HL-60/S4 treated with phorbol 12-myristate 13-acetate at 8.2 ng/mL for 4 days and 3 days (cell line): ENCODE results near the gene DUSP10.

Experiments
- in situ Hi-C: fragments of 300-500 bp; cut with MboI; formaldehyde crosslinking; loops from 2 replicates; pipeline ENCODE4 v1.15.0; 2022; ENCODE audit warnings: low sequenced_read_pairs

DUSP10 gene

DNA sequence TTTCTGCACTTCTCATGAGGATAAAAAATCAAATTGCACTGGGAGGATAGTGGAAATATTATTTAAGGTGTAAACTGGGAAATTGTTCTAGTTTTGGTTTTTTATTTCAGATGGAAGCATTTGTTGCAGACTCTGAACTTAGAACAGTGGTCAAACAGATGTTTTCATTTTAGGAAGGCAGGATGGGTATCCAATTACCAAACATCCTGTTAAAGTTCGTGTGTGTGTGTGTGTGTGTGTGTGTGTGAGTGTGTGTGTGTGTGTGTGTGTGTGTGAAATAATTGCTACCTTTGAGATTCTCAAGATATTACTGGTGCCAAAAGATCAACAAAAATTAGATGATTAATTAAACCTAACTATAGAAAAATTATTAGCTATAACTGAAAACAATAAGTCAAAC lies 24.3 kb upstream of the DUSP10 start:
- in situ Hi-C loops: no loop called here

DNA sequence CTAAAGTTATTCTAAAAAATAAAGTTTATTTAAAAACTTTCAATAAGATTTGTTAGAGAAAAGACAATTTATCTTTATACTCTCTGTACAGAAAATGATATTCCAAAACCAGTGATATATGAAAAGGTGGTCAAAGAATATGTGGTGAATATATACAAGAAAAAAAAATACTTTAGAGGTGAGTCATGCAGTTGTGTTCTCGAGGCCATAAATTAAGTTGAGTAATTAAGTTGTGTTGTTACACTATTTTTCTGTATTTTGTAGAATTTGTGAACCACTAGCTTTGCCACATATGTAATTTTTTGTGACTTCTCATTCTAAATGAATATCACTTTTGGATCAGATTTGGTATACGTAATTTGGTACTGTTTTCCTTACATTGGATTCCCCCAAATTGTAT lies 23.6 kb upstream of the DUSP10 start:
- in situ Hi-C loops: no loop called here

DNA sequence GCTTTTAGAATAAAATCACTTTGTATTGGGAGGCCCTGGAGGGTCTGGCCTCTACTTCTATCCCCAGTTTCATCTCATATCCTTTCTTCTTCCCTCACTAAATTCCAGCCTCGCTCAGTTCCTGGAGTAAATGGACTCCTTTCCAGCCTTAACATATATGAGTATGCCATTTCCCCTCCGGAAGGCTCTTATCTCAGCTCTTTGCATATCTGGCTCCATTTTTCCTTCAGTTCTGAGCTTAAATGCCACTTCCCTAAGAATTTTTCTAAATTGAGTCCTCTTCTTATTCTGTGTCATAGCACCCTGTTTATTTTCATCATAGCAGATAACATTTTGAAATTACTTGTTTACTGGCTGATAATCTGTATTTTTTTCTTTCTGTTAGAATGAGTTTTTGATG lies 20.2 kb upstream of the DUSP10 start:
- in situ Hi-C loops: no loop called here

DNA sequence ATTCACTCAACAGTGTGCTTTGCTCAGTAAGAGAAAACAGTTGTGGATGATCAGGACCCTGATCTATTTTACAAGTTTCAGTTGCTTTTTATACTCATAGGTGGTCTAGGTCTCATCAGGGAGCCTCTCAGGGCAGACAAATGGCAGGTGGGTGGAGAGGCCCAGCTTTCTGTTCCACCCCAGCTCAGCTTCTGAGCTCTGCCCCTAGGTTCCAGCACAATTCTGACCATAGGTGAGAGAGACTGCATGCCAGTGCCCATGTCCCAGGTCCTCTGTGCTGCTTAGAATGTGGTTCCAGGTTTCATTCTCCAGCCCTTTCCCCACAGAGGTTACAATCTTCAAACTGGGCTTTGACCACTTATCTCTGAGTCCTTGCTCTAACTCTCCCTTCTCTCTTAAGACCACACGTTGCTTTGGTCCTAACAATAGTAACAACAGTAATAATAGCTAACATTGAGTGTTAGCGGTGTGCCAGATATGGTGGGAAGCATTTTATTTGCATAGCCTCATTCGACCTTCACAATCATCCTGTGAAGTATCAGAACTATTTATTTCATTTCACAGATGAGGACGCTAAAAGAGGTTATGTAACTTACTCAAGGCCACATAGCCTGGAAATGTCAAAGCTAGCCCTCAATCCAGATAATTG lies 19.6 kb upstream of the DUSP10 start:
- in situ Hi-C loops: no loop called here

DNA sequence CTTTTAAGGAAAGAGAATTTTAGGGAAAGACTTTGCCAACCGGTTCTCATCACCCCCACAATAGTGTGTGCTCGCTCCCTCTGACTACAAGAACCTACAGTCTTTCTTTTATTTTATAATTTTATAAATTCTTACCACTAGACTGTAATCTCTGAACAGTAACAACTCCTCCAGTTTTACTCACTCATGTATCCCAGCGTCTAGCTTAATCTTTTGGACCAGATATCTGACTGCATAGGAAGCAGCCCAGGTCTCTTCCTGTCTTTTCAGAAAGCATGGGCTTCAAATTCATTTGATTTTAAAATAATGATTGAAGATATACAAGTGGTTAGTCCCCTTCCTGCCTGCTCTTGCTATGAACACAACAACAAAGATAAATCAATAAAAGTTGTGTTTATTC lies 19.0 kb upstream of the DUSP10 start:
- in situ Hi-C loops: no loop called here

DNA sequence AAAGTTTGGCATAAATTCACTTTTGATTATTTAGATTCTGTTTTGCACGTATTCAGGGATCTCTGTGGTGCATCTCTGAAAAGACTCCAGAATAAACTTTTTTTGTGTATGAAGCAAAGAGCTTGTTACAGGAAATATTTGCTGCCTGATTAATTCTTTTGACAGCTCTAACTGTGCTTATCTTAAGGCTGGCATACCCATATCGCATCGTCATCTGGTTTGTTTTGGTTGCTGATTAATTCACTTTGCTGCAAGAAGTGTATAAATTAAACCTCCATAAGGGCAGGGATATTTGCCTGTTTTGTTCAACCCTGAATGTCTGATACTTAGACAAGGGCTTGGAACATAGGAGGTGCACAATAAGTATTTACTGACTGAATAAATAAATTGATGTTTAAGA lies 17.5 kb upstream of the DUSP10 start:
- in situ Hi-C loops: no loop called here

DNA sequence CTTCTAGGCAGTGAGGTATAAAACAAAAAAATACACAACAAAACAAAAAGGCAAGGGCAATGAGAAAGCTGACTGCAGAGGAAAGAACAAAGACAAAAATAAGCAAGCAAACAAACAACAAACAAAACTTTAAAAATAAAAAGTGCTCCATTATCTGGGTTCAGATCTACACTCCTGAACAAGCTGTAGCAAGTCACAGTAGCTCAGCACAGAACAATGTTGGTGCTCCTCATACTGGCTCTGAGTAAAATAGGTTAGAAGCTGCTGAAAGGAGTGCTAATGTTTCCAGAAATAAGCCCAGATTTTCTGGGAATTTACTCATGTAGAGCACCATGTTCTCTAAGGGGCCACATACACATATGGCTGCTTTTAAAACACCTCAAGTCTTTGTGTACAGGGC lies 16.6 kb upstream of the DUSP10 start:
- in situ Hi-C loops: no loop called here

DNA sequence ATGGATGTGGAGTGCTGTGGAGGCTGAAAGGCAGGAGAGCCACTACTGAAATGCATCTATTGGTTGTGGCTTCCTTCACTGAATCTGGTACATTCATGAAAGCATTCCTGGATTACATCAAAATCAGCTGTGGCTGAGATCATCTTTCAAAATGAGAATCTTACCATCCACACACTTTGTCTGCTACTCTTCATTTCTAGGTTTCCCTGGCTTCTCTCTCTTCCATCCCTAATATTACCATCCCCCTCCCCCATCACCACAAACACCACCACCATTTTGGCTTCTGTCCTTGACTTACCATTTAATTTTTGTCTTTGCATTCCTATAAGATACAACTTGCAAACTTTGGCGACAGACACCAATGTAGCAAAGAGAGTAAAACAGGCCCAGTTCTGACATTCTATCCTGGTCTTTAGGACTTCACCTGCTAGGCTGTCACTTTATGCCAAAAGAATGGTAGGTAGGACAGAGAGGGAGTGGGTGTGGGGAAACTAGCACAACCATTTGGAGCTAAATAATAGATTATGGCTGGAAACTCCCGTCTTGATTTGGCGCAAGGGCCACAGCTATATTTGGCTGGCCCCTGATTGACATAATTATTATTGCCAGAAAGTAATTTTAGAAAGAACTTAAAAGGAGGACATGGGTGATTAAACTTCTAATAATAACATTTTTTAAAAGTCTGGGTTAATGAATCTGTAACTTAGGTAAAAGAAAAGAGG lies 15.1 kb upstream of the DUSP10 start:
- in situ Hi-C loops: no loop called here

DNA sequence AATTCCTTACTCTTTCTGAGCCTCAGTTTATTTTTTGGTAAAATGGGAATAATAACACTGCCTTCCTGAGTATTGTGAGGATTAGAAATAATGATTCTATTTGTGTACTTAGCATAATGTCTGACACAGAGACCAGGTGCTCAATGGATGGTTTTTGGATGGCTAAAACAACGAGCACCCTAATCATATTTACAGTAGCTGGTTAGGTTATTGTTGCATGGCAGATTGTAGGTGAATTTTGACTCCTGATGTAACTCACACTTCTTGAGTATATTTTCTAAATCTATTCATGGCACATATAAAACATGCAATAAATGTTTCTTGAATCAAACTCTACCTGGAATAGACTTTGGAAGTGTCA lies 11.9 kb upstream of the DUSP10 start:
- in situ Hi-C loops: no loop called here

DNA sequence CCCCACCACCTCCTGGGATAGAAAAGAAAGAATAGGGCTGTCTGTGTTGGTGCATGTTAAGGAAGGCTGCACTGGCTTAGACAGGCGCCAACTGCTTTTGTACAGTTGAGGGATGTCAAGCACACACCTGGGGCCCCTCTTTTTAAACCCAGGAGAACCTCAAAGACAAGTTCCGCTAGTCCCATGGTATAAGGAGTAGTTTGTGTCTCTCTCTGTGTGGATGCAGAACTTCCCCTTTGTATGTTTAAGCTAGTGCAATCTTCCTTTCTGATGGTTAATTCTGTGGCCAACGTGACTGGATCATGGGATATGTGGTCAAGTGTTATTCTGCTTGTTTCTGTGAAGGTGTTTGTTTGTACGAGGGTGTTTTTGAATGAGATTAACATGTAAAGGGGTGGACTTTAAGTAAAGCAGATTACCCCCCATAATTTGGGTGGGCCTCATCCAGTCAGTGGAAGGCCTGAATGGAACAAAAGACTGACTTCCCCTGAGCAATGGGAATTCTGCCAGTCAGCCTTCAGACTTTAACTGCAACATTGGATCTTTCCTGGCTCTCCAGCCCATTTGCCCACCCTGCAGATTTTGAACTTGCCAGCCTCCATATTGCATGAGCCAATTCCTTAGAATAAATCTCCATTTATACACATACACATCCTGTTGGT lies 9.5 kb upstream of the DUSP10 start:
- in situ Hi-C loops: no loop called here

DNA sequence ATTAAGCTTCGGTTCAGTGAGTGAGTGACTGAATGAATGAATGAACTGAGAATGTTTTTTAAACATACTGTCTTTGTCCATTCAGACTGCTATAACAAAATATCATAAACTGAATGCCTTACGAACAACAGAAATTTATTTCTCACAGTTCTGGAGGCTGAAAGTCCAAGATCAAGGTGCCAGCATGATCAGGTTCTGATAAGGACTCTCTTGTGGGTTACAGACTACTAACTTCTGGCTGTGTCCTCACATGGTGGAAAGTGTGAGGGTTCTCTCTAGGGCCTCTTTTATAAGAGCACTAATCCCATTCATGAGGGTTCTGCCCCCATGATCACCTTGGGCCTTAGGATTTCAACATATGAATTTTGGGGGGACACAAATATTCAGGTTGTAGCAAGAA lies 7.1 kb upstream of the DUSP10 start:
- in situ Hi-C loops: no loop called here

DNA sequence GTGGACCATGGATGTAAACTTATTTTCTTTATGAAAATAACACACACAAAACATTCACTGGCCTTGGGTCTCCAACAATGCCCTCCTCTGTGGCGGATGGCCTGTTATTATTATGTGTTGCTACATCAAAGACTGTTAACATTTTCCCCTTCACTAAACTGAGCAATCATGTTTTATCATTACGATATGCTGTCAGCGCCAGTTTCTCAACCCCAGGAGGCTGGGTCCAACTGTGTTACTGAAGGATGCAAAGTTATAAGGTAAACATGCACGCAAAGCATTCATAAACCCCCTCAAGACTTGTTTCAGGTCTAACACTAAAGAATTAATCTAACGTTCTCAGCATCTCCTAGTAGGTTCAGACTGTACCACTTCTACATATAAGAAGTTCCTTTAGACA lies 6.0 kb upstream of the DUSP10 start:
- in situ Hi-C loops: no loop called here

DNA sequence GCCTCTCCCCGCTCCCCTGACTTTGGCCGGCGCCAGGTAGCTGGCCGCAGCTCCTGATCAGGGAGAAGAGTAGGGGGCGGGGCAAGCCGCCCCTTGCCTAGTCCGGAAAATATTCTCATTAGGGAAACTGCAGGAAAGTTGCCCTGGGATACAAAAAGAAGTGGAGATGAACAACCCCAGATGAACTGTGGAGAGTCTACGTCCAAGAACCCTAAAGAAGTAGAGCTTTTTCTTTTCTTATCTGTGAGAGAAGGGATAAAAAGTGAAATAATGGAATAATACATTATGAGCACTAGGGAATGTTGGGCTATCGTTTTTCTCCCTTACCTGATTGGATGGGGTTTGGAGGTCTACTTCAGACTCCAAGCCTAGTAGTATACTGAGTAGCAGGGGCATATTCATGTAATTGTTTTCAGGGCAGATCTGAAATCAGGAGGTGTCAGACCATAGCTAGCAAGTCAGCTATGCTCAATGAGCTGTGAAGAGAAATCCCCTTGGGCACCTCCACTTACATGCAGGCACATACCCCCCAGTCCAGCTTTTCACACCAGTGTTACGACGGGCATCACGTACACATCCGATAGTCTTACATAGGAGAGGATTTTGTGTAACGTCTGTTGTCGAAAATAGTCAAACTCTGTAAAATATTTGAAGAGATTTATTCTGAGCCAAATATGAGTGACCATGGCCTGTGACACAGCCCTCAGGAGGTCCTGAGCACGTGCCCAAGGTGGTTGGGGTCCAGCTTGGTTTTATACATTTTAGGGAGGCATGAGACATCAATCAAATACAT lies 1.7 kb upstream of the DUSP10 start:
- in situ Hi-C loops: no loop called here

DNA sequence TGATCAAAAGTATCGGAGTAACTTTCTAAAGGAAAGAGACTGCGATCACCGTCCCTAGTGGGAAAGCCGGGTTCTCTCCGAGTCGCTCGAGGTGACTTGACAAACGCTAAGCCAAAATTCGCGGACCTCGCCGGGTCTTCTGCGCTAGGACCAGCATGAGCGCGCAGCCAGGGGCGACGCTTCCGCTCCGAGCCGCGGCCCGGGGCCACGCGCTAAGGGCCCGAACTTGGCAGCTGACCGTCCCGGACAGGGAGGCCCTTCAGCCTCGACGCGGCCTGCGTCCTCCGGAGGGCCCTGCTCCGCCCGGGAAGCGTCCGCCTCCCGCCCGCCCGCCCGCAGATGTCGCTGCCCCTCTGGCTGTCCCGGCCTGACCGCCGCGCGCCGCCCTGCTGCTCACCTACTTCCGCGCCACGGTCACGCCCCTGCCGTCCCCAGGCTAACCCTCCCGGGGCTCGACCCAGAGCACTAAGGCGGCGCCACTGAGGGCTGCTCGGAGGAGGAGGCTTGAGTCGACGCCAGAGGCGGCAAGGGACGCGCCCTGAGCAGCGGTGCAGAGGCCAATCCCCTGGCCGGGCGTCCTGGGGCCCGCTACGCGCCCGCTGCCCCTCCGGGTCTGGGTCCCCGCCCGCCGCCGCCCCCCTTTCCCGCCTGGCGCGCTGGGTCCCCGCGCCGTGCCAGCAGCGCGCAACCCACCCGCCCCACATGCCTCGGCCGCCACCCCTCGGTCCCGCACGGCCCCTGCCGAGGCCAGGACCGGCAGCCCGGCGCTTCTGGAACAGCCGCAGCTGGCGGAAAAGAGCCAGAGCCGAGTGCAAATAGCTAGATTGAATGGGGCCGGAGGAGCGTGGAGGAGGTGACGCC lies 896 bp upstream of the DUSP10 start:
- in situ Hi-C loops: no loop called here

DNA sequence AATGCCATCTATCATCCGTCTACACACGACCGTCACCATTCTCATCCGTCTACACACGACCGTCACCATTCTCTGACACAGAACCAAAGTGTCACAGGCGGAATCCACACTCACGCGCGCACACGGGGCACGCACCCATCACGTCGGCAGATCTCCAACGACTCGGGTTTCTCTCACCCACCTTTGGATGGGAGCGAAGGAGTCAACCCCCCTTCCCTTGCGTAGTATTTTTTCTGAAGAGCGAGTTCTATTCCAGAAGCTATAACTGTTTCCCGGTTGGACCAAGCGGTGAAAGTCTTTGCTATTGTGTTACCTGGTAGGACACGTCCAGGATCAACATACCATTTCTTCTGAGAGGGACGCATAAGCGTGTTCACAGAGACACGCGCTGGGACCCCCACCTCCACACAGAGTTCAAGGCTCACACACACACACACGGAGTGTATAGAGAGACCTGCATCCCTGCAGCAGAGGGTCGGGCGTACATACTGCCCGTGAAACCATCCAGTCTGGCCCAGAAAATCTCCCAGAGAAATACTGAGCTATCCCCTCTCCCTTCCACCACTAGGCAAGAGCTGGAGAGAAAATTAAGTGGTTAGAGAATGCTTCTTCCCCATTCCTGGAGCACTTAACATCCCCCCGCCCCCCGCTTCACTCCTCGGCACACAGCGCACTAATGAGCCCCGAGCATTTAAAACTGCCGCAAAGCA lies 741 bp downstream of the DUSP10 start:
- in situ Hi-C loops: no loop called here

DNA sequence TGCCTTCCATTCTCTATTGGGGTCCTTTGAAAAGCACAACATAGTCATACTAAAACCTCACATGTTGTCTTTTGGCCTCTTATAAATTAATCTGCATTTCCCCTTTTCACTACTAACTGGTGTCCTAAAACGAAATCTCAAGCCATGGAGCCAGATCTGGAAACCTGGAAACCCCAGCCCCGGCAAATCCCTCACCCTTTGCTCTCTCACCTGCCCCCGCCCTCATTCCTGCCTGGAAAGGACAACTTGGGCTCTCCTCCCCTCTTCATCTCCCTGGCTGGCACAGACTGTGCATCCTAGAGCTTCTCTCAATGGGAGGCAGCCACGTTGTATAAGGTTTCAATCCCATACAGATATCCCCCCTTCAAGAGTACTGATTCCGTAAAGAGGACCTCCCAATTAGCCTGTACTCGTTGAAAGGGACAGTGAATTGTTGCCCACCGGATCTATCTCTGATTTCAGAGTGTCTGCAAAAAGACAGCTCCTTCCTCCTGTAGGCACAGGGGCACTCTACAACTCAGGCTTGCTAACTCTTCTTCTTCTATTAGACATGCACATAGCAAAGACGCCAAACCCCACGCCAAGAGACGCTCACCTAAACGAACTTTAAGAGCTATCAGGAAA lies 1.4 kb downstream of the DUSP10 start:
- in situ Hi-C loops: no loop called here

DNA sequence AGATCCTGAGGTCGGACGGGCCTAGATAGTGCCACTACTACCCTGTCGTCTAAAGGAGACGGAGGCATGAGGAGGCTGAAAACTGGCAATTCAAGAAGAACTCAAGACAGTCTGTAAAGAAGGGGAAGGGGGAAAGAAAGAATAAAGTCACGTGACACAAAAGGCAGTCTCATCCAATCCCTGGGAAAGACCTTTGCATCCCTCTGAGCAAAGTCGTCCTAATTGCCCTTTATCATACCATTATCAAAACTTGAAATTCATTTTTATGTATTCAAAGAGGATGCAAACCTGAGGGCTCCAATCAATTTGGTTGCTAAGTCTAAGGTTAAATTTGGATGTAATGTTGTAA lies 2.2 kb downstream of the DUSP10 start:
- in situ Hi-C loops: no loop called here

DNA sequence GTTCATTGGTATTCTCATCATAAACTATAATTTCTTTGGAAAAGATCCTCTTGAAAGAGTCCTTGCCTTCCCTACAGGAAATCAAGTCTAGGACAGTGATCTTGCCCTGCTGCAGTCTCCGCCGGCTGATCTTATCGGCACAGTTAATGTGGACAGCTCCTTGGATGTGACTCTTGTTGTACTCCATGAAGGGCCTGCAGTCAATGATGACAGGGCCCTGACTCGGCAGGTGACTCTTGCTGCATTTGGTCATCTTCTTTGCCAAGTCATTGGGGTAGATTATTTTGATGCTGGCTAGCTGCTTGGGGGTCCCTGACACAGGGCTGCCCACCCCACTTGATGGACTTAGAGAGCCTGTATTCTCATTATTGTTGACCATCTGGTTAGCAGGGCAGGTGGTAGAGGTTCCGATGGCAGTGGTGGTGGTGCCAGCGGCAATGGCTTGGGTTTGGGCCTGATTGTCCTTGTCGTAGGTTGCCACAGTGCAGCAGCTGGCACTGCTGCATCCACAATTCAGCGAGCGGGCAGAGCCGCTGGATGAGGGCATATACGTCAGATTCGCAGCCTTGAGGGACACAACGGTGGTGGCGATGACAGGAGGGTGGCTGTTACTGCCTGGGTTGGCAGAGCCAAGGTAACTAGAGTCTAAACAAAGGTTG lies 2.7 kb downstream of the DUSP10 start:
- in situ Hi-C loops: no loop called here

DNA sequence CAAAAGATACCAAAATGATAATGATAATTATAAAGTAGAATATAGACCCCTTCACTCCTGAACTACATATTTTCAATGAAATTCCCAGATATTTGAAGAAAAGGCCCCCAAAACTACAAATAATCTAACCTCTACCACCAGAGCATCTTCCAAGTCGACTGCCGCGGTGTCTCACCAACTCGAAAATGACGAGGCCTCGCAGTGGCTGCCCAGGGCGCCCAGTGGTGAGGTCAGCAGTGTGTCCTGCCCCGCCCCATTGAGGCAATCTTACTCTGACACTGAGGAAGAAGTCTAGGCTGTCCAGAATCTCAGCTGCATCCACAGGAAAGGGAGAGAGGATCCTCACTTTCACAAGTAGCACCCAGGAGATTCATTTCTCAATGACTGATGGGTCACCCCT lies 5.2 kb downstream of the DUSP10 start:
- in situ Hi-C loops: no loop called here
